Left lung (tissue), 10 donors: Measurements from ENCODE around the gene MT2A. TPM values are rescaled to one million over a fixed set of nuclear protein-coding genes. Genes with fewer than 3 reads are reported as not detected.

Experiments
- ATAC-seq: fragments of 200-7000 bp; cut with Tn5 transposase; one replicate; pipeline ENCODE4 v1.9.1; 2020; ENCODE audit warnings: moderate library complexity
- DNase-seq, 4 donors: peaks; one replicate each; pipeline ENCODE4 v3.0.0-alpha.2; 2013 to 2020
- H3K27ac ChIP-seq, 2 donors: fragments of 200-600 bp; sonication (generic) in 1 of 2; one replicate each; pipeline versions ENCODE4 v1.5.0 to v1.8.0; 2020 to 2021
- H3K27me3 ChIP-seq, 2 donors: fragments of 200-600 bp; sonication (generic) in 1 of 2; one replicate each; pipeline versions ENCODE4 v1.5.0 to v1.8.0; 2020 to 2021
- H3K36me3 ChIP-seq, 2 donors: fragments of 200-600 bp; sonication (generic) in 1 of 2; one replicate each; pipeline versions ENCODE4 v1.5.0 to v1.8.0; 2020 to 2021
- H3K4me1 ChIP-seq, 2 donors: fragments of 200-600 bp; one replicate each; pipeline ENCODE4 v1.8.0; 2021
- H3K4me3 ChIP-seq, 2 donors: fragments of 200-600 bp; sonication (generic) in 1 of 2; one replicate each; pipeline versions ENCODE4 v1.5.0 to v1.8.0; 2020 to 2021; ENCODE audit warnings: mild to moderate bottlenecking in 1 of 2
- H3K9me3 ChIP-seq, 2 donors: fragments of 200-600 bp; sonication (generic) in 1 of 2; one replicate each; pipeline versions ENCODE4 v1.5.0 to v1.8.0; 2020 to 2021
- CTCF ChIP-seq, 2 donors: fragments of 200-600 bp; sonication (generic) in 1 of 2; IDR thresholded peaks; one replicate each; pipeline versions ENCODE4 v1.5.0 to v1.8.0; 2021; ENCODE audit warnings: antibody characterized with exemption in 2 of 2
- intact Hi-C, 2 donors: fragments of 100-400 bp; cut with DNase I; formaldehyde crosslinking; loops; one replicate each; pipeline versions ENCODE4 v1.11.2 to v1.14.2; 2022
- polyA plus RNA-seq, 6 donors: library from polyadenylated mRNA; unstranded; fragments of 120-200 nt; gene quantifications; one replicate each; pipeline ENCODE4 v1.2.1, GENCODE V29; 2013; ENCODE audit not compliant: insufficient read length in 6 of 6
- total RNA-seq, 2 donors: library from RNA; stranded (reverse); fragmentation: NEBNext Ultra II Directional; extraction: Animal tissue kit (Norgen Biotek cat#: 25700); gene quantifications; one replicate each; pipeline ENCODE4 v1.2.1, GENCODE V29; 2021
- donor health status: DM: no; HTN: yes; CAD: no.
- donor health status: DM: no; HTN: no; CAD: no.

Gene MT2A
- total and polyA plus RNA-seq, 8 donors = 27.1 to 425 (median 47.9) TPM

GRCh38 chr16:56634715-56635440, 26.5 kb downstream of the MT2A start:
- H3K27me3 ChIP-seq = peaks cover 35 to 93% of the 10 kb centered on the region in 2 donors
- H3K36me3 ChIP-seq = no peaks in the 10 kb centered on the region
- no peak overlapping the region for H3K27ac ChIP-seq
- ATAC-seq (no peak), DNase-seq (peak in 1 of 4 donors; percentile 49)
- peaks cover 0 to 31% of the 10 kb centered on the region in 2 donors for H3K4me1 ChIP-seq
- TF ChIP-seq CTCF (IDR thresholded peaks at IDR 0.05) = no peak
- intact Hi-C loops = no loop called here
- H3K4me3 ChIP-seq = peak overlapping the region in 1 of 2 donors; percentile 6
- no peaks in the 10 kb centered on the region for H3K9me3 ChIP-seq

- no peaks in the 10 kb centered on the region for H3K36me3 ChIP-seq
- DNase-seq (peak in 1 of 4 donors; percentile 65), ATAC-seq (no peak)
- H3K4me1 ChIP-seq = peaks cover 0 to 31% of the 10 kb centered on the region in 2 donors
- peaks cover 35 to 100% of the 10 kb centered on the region in 2 donors for H3K27me3 ChIP-seq
- H3K27ac ChIP-seq = no peak overlapping the region
- TF ChIP-seq CTCF (IDR thresholded peaks at IDR 0.05) = no peak
- intact Hi-C loops = no loop called here
- peak overlapping the region in 1 of 2 donors; percentile 6 for H3K4me3 ChIP-seq
- no peaks in the 10 kb centered on the region for H3K9me3 ChIP-seq
Observed at GRCh38 chr16:56635441-56635967, 27.1 kb downstream of the MT2A start.

- Histone ChIP-seq H3K4me3 (no peak overlapping the region), H3K27ac (no peak overlapping the region), H3K4me1 (peaks cover 0 to 31% of the 10 kb centered on the region in 2 donors), H3K9me3 (no peaks in the 10 kb centered on the region), H3K27me3 (peaks cover 35 to 98% of the 10 kb centered on the region in 2 donors), H3K36me3 (no peaks in the 10 kb centered on the region)
- no peak for TF ChIP-seq CTCF (IDR thresholded peaks at IDR 0.05)
- intact Hi-C loops = no loop called here
- DNase-seq (no peak), ATAC-seq (no peak)
Observed at GRCh38 chr16:56636616-56637413, 28.4 kb downstream of the MT2A start.

- DNase-seq = peak; percentile 36 to 89 (median 63)
Observed at GRCh38 chr16:56637814-56638750, 29.7 kb downstream of the MT2A start, which contains the start of gene MT1A. TSS of gene MT1A (plus strand) at chr16:56638666. CDS start at chr16:56638739, 73 bp downstream.

More at GRCh38 chr16:56637814-56638750, 29.7 kb downstream of the MT2A start, which contains the start of gene MT1A:
- intact Hi-C loops = no loop called here
- peak; percentile 89 for ATAC-seq
- H3K27me3 ChIP-seq = peaks cover 26 to 96% of the 10 kb centered on the region in 2 donors
- H3K9me3 ChIP-seq = no peaks in the 10 kb centered on the region
- TF ChIP-seq CTCF (IDR thresholded peaks at IDR 0.05) = no peak
- peaks cover 0 to 32% of the 10 kb centered on the region in 2 donors for H3K4me1 ChIP-seq
- H3K36me3 ChIP-seq = no peaks in the 10 kb centered on the region
- peak within 1 kb of the TSS; percentile 34 to 41 for H3K4me3 ChIP-seq
- peak within 1 kb of the TSS; percentile 26 to 58 for H3K27ac ChIP-seq
